HCT116 (cell line): ENCODE data around the gene ACTR8. TPM values are rescaled to one million over a fixed set of nuclear protein-coding genes. Genes with fewer than 3 reads are reported as not detected.
A peak's percentile ranks its signal among the peaks of the same experiment; 100 is the strongest.

Source experiments
- ATAC-seq: fragments of 200-7000 bp; cut with Tn5 transposase; 2 replicates; pipeline ENCODE4 v1.9.1; 2020; ENCODE audit warnings: mild to moderate bottlenecking, moderate library complexity
- BruUV-seq: library from RNA; stranded (reverse); fragments of 400-500 nt; replicated peaks from 2 replicates; lab custom pipeline; 2021; lab: Mats Ljungman, UMichigan
- CTCF ChIA-PET: fragments of 300-600 bp; sonication (Branson Sonifier 250); formaldehyde crosslinking; loops from one replicate; lab custom pipeline; 2021; ENCODE audit warnings: antibody characterized with exemption; lab: Charles Lee
- POLR2A ChIA-PET: fragments of 300-600, 350-600 bp; sonication (Branson Sonifier 250); formaldehyde crosslinking; loops from one replicate; lab custom pipeline; 2021; ENCODE audit warnings: antibody characterized with exemption; lab: Charles Lee
- RAD21 ChIA-PET, 2 experiments: fragments of 300-600 bp; sonication (Branson Sonifier 250); formaldehyde crosslinking; loops; one replicate each; lab custom pipeline; 2023; ENCODE audit warnings: low total read pairs in 2 of 2; ENCODE audit not compliant: uncharacterized antibody in 2 of 2, unreplicated experiment in 2 of 2, low non-redundant PET in 1 of 2; lab: Charles Lee
- DNase-seq: peaks from one replicate; pipeline ENCODE4 v3.0.0-alpha.2; 2010; ENCODE audit warnings: low read depth, low spot score
- H2AFZ ChIP-seq: fragments of 200-600 bp; shearing (Covaris generic), sonication (generic); 2 replicates; pipeline ENCODE4 v1.6.1; 2017; ENCODE audit warnings: low read depth, mixed run types, mixed read lengths, antibody characterized with exemption, low read length; ENCODE audit not compliant: poor library complexity, severe bottlenecking
- H3K27ac ChIP-seq: 2 replicates; pipeline ENCODE4 v1.5.1; 2012; ENCODE audit warnings: low read depth, low read length
- H3K27me3 ChIP-seq: fragments of 200-600 bp; sonication (generic); 2 replicates; pipeline ENCODE4 v1.6.1; 2016; ENCODE audit warnings: mixed run types, low read length, mixed read lengths; ENCODE audit not compliant: insufficient read depth
- H3K36me3 ChIP-seq, 2 experiments: fragments of 200-500 bp in 1 of 2; fragments of 200-600 bp in 1 of 2; sonication (Bioruptor generic) in 1 of 2; sonication (generic) in 1 of 2; 2 replicates each; pipeline versions ENCODE4 v1.5.1 to v1.6.1; 2014 to 2016; ENCODE audit warnings: low read length in 2 of 2, inconsistent platforms in 1 of 2, mixed read lengths in 1 of 2, mixed run types in 1 of 2; ENCODE audit not compliant: insufficient read depth in 2 of 2, control insufficient read depth in 1 of 2
- H3K4me1 ChIP-seq, 2 experiments: fragments of 200-600 bp in 1 of 2; sonication (generic) in 1 of 2; 2 replicates each; pipeline versions ENCODE4 v1.5.1 to v1.6.1; 2012 to 2017; ENCODE audit warnings: low read length in 2 of 2, inconsistent platforms in 1 of 2, mild to moderate bottlenecking in 1 of 2, mixed read lengths in 1 of 2, mixed run types in 1 of 2, moderate library complexity in 1 of 2; ENCODE audit not compliant: insufficient read depth in 2 of 2, control insufficient read depth in 1 of 2
- H3K4me2 ChIP-seq: fragments of 200-600 bp; sonication (generic); 2 replicates; pipeline ENCODE4 v1.6.1; 2017; ENCODE audit warnings: mixed run types, low read length, mixed read lengths
- H3K4me3 ChIP-seq, 2 experiments: fragments of 200-600 bp in 1 of 2; sonication (generic) in 1 of 2; replicated peaks in 1 of 2; 2 replicates each; pipeline ENCODE4 v1.5.1; 2011 to 2016; ENCODE audit warnings: low read length in 2 of 2, control low read depth in 1 of 2, low read depth in 1 of 2, mild to moderate bottlenecking in 1 of 2, mixed read lengths in 1 of 2, mixed run types in 1 of 2
- H3K79me2 ChIP-seq: fragments of 200-600 bp; sonication (generic); 2 replicates; pipeline ENCODE4 v1.6.1; 2017; ENCODE audit warnings: mild to moderate bottlenecking, mixed run types, low read length, moderate library complexity, mixed read lengths; ENCODE audit not compliant: insufficient read depth
- H3K9ac ChIP-seq: fragments of 200-600 bp; sonication (generic); 2 replicates; pipeline ENCODE4 v1.6.1; 2016; ENCODE audit warnings: low read length, mixed read lengths
- H3K9me2 ChIP-seq: fragments of 200-600 bp; sonication (generic), shearing (Covaris generic); 2 replicates; pipeline ENCODE4 v1.6.1; 2017; ENCODE audit warnings: mixed run types, mild to moderate bottlenecking, moderate library complexity; ENCODE audit not compliant: insufficient read depth
- H3K9me3 ChIP-seq, 2 experiments: fragments of 200-500 bp in 1 of 2; fragments of 200-600 bp in 1 of 2; sonication (Bioruptor generic) in 1 of 2; sonication (generic) in 1 of 2; 2 replicates each; pipeline ENCODE4 v1.6.1; 2014 to 2017; ENCODE audit warnings: low read length in 2 of 2, mixed read lengths in 2 of 2, inconsistent platforms in 1 of 2, low read depth in 1 of 2, mild to moderate bottlenecking in 1 of 2, mixed run types in 1 of 2, moderate library complexity in 1 of 2; ENCODE audit not compliant: control insufficient read depth in 1 of 2, insufficient read depth in 1 of 2
- H4K20me1 ChIP-seq: fragments of 200-600 bp; sonication (generic), shearing (Covaris generic); 2 replicates; pipeline ENCODE4 v1.6.1; 2017; ENCODE audit warnings: mixed run types, mild to moderate bottlenecking, moderate library complexity; ENCODE audit not compliant: insufficient read depth
- CEBPB ChIP-seq: IDR thresholded peaks from 2 replicates; pipeline ENCODE4 v1.6.1; 2012; ENCODE audit warnings: low read depth
- EZH2phosphoT487 ChIP-seq: fragments of 200-600 bp; IDR thresholded peaks from 2 replicates; pipeline ENCODE4 v1.6.1; 2018; ENCODE audit warnings: antibody characterized with exemption, borderline replicate concordance
- FOSL1 ChIP-seq: IDR thresholded peaks from 2 replicates; pipeline ENCODE4 v1.6.1; 2012; ENCODE audit warnings: low read depth
- POLR2A ChIP-seq: IDR thresholded peaks from 2 replicates; pipeline ENCODE4 v1.7.0; 2011; ENCODE audit warnings: borderline replicate concordance; ENCODE audit not compliant: insufficient read depth, insufficient read length; ENCODE audit errors: extremely low read depth
- RAD21 ChIP-seq: IDR thresholded peaks from 2 replicates; pipeline ENCODE4 v1.6.1; 2012; ENCODE audit warnings: low read depth, mild to moderate bottlenecking
- REST ChIP-seq: IDR thresholded peaks from 2 replicates; pipeline ENCODE4 v1.6.1; 2012; ENCODE audit warnings: low read depth
- YY1 ChIP-seq: IDR thresholded peaks from 2 replicates; pipeline ENCODE4 v1.6.1; 2011; ENCODE audit warnings: low read length, low read depth, moderate library complexity, mild to moderate bottlenecking; ENCODE audit not compliant: insufficient replicate concordance; ENCODE audit errors: extremely low read depth
- ZFX ChIP-seq: fragments of 450-650 bp; IDR thresholded peaks from 2 replicates; pipeline ENCODE4 v1.6.1; 2017
- ZNF274 ChIP-seq: fragments of 200-500 bp; sonication (Bioruptor generic); IDR thresholded peaks from 2 replicates; pipeline ENCODE4 v1.6.1; 2014; ENCODE audit warnings: mild to moderate bottlenecking, low read depth, low read length, inconsistent platforms
- intact Hi-C: fragments of 100-400 bp; cut with micrococcal nuclease; formaldehyde crosslinking; loops from 2 replicates; pipeline ENCODE4 v1.10.0; 2022
- total RNA-seq: library from RNA; stranded (reverse); gene quantifications from one replicate; pipeline ENCODE4 v1.2.1, GENCODE V29; 2021; ENCODE audit not compliant: unreplicated experiment
- TF ChIP-seq, protein P1 (sequence below), 3 experiments: fragments of 200-600 bp in 1 of 3; sonication (generic) in 1 of 3; IDR thresholded peaks in 2 of 3; conservative IDR thresholded peaks in 1 of 3; 2 replicates each; pipeline ENCODE4 v1.5.1; 2012 to 2017; ENCODE audit warnings: low read depth in 2 of 3, low read length in 2 of 3, antibody characterized with exemption in 1 of 3, borderline replicate concordance in 1 of 3, control low read depth in 1 of 3, mild to moderate bottlenecking in 1 of 3, mixed read lengths in 1 of 3, mixed run types in 1 of 3, moderate library complexity in 1 of 3; ENCODE audit not compliant: insufficient read depth in 1 of 3
- TF ChIP-seq, protein P2 (sequence below): IDR thresholded peaks from 2 replicates; pipeline ENCODE4 v1.6.1; 2012

Gene ACTR8
- total RNA-seq, 1 experiment from 2014 or later = 25.5 TPM

DNA sequence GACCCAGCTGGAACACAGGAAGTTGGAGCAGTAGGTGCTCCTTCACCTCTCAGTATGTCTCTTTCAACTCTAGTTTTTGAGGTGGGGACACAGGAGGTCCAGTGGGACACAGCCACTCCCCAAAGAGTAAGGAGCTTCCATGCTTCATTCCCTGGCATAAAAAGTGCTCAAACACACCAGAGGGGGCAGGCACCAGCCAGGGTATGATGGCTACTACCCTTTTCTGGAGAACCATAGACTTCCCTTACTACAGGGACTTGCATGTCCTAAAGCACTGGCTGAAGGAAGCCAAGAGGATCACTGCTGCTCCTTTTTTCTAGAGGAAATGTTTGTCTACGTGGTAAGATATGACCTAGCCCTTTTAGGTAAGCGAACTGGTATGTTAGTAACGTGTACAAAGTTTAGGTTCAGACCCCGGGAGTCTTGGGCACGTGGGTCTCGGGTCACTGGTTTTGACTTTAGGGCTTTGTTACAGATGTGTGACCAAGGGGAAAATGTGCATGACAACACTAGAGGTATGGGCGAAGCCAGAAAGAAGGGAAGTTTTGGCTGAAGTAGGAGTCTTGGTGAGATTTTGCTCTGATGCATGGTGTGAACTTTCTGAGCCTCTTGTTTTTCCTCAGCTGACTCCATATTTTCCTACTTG lies 23.7 kb downstream of the ACTR8 start:
- Histone ChIP-seq H3K4me2 (no peak overlapping the region), H3K27ac (no peak overlapping the region), H3K27me3 (no peaks in the 10 kb centered on the region), H3K9ac (no peak overlapping the region), H3K9me3 (no peaks in the 10 kb centered on the region), H3K36me3 (peaks cover 0 to 9% of the 10 kb centered on the region in 2 experiments; a peak in 2 of 4 replicates), H3K9me2 (no peaks in the 10 kb centered on the region), H3K4me3 (no peak overlapping the region), H3K79me2 (no peaks in the 10 kb centered on the region), H4K20me1 (no peaks in the 10 kb centered on the region), H3K4me1 (no peaks in the 10 kb centered on the region), H2AFZ (no peak overlapping the region)
- ChIA-PET RAD21 (no interaction called here), POLR2A (no interaction called here), CTCF (interaction anchor here (0.7 kb wide), 1 partner anchor 11 kb away, joined by 3 read pairs; no protein-coding TSS in a partner anchor)
- DNase-seq (no peak), ATAC-seq (no peak)
- no peak for TF ChIP-seq EZH2phosphoT487
- TF ChIP-seq, protein P1, sequence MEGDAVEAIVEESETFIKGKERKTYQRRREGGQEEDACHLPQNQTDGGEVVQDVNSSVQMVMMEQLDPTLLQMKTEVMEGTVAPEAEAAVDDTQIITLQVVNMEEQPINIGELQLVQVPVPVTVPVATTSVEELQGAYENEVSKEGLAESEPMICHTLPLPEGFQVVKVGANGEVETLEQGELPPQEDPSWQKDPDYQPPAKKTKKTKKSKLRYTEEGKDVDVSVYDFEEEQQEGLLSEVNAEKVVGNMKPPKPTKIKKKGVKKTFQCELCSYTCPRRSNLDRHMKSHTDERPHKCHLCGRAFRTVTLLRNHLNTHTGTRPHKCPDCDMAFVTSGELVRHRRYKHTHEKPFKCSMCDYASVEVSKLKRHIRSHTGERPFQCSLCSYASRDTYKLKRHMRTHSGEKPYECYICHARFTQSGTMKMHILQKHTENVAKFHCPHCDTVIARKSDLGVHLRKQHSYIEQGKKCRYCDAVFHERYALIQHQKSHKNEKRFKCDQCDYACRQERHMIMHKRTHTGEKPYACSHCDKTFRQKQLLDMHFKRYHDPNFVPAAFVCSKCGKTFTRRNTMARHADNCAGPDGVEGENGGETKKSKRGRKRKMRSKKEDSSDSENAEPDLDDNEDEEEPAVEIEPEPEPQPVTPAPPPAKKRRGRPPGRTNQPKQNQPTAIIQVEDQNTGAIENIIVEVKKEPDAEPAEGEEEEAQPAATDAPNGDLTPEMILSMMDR (IDR thresholded peaks at IDR 0.05 in 2 of 3, conservative IDR thresholded peaks at IDR 0.05 in 1 of 3; ENCODE audit: borderline replicate concordance in 1 of 3, insufficient read depth in 1 of 3, low read depth in 2 of 3, low read length in 2 of 3) = 0 out of 6 replicates have a peak, but pooled peaks of 2 of the 3 experiments have one; percentile 9 to 12
- BruUV-seq = no TSS peak
- intact Hi-C loops = no loop called here

DNA sequence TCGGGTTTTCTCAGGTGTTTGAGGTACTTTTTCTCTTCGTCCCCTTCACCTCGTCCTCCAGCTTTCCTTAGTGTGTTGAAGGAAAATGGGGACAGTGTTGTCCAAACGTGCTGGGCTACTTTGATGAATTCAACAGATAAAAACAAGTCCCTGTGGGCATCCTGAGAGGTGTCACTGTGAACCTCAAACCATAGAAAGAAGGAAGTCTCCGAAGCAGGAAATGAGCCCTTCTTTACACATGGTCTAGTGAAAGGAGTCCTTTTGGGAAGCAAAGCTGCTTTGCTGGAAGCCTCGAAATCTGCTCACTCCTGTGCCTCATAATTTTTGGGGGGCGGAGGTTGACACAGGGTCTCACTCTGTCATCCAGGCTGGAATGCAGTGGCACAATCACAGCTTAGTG lies 25.0 kb downstream of the ACTR8 start:
- Histone ChIP-seq H3K27me3 (no peaks in the 10 kb centered on the region), H3K4me1 (no peaks in the 10 kb centered on the region), H3K27ac (no peak overlapping the region), H3K36me3 (peaks cover 0 to 8% of the 10 kb centered on the region in 2 experiments; a peak in 2 of 4 replicates), H3K4me2 (no peak overlapping the region), H3K9me2 (no peaks in the 10 kb centered on the region), H3K9me3 (no peaks in the 10 kb centered on the region), H3K4me3 (no peak overlapping the region), H3K9ac (no peak overlapping the region), H4K20me1 (no peaks in the 10 kb centered on the region), H3K79me2 (no peaks in the 10 kb centered on the region), H2AFZ (no peak overlapping the region)
- ChIA-PET CTCF (no interaction called here), RAD21 (no interaction called here), POLR2A (no interaction called here)
- BruUV-seq = no TSS peak
- DNase-seq (no peak), ATAC-seq (no peak)
- TF ChIP-seq YY1 = no peak
- TF ChIP-seq FOSL1 = no peak
- no peak for TF ChIP-seq RAD21
- TF ChIP-seq, protein P2, sequence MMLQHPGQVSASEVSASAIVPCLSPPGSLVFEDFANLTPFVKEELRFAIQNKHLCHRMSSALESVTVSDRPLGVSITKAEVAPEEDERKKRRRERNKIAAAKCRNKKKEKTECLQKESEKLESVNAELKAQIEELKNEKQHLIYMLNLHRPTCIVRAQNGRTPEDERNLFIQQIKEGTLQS = no peak
- TF ChIP-seq ZFX = no peak
- TF ChIP-seq ZNF274 = no peak
- TF ChIP-seq CEBPB = no peak
- TF ChIP-seq POLR2A = no peak
- no peak for TF ChIP-seq REST
- intact Hi-C loops = no loop called here
